ENCODE results near the gene DMRT3.
"Not testable (repeated sequence)": the region's sequence is repeated elsewhere in the genome, so short reads cannot be mapped to it uniquely, and the experiment has no call there.

DMRT3 gene

DNA sequence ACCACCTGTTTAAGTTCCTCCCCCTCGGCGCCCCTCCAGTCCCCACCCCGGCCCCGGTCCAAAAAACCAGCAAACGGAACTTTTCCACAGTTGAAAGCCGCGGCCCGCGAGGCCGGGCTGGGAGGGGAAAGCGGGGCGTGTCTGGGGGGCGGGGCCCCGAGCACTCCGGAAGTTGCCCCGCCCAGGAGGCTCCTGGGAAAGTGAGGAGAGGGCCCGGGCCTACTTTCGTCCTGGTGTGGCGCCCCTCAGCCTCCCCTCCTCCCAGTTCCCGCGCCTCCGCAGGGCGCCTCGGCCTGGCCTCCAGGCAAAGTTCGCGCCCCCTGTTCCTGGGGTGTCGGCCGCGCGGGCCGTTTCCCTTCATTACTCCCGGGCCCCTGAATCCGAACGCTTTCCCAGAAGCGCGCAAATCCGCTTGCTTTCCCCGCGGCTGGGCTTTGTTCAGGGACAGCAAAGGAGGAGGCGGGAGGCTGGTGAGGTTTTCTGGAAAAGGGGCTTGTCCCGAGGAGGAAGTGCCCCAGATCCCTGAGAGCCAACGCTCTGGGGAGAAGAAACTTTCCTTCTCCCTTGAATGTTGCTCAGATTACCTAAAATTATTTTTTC, 4.5 kb upstream of the DMRT3 start:
- no peak for ATAC-seq

GRCh38 chr9:972501-973294, 3.8 kb upstream of the DMRT3 start:
- no peak for ATAC-seq

DNA sequence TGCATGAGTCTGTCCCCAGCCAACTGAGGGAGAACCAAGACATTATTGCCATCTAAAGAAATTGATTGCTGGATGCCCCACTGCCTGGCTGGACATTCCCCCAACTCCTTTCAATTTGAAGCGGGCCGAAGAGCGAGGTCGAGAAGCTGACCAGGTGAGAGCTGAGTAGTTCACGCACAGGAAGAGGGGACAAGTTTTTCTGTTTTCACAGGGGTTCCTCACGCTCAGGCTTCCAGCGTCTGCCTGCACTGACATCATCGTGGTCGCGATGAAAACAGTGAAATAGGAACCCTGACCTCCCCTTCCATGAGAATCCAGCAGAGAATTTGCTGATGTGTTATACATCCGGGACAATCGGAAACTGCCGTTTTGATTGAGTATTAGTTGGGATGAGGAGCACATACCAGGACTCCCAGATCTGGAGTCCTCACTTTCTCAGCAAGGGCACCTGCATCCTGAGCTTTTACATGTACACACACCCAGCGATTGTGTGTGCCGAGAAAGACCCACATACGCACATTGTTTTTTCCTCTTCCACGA, 3.1 kb upstream of the DMRT3 start:
- no peak for ATAC-seq

DNA sequence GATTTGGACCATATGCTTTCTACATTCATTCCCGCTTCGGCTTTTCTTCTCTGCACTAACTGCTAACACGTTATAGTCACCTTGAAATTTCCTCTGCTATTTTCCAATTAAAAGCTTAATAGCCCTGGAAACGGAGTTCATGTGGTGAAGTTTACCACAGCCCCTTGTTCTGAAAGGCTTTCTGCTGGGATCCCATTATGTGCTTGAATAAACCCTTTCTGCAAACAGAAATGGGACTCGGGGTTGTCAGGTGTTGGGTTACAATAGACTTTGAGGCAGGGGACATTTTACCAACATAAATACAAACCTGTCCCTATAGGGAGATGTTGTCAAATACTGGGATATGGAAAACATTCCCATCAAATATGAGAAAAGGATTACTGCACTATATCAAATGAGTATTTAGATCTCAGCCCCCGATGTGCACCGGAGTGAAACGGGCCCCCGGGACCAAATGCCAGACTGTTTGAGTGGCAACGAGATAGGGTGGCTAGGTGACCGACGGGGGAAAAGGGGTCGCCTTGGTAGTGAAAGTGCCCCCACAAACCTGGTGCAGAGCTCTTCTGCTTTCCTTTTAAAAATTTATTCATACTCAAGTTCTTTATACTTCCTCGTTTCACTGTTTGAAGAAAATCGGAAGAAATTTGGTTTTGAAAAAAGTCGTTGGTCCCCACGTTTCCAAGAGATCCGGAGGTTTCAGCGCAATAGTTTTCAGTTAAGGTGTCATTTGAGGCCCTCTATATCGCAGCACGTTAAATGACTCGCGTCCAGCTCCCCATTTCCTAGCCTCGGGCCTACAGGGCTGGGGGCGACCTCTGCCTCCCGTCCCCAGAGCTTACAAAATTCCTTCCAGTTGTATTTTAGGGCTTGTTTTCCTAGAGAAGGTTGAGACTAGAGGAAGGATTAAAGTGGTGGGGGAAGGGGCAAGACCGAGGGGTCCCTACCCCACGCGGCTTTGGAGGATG, 2.1 kb upstream of the DMRT3 start:
- no peak for ATAC-seq

DNA sequence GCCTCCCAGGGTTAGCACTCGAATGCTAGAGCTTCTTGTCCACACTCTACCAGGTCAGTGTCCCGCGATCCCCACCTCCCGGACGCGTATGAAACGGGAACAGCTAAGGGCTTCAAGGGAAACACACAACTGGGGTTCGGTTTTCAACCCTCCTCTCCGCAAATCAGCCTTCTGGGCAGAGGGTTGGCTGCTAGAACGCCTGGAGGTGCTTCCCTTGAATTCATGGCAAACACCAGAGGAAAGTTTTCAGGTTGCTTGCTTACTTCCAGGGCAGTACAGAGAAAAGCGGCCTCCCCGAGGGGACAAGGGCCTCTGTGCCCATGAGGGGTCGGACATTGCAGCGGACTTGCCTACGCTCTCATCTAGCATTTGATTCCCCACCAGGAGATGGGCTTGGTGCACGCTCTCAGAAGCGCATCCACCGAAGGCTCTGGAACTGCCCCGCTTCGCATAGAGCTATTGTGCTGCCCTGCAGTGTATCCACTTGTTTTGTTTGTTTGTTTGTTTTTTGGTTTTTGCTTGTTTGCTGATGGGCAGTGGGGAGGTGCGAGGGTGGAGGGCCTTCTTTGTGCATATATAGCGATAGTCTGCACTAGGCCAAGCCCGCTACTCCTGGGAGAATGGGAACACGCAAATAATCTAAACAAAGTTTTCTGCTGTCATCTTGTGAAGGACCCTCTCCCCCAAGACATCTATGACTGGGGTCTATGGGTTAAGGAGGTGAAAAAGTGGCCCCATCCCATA, 1.3 kb upstream of the DMRT3 start:
- no peak for ATAC-seq

- no peak for ATAC-seq
Measured at GRCh38 chr9:975740-976257, 656 bp upstream of the DMRT3 start.

- no peak for ATAC-seq
Measured at GRCh38 chr9:976943-977837, 735 bp downstream of the DMRT3 start.

- no peak for ATAC-seq
Measured at GRCh38 chr9:977838-978830, 1.7 kb downstream of the DMRT3 start.

DNA sequence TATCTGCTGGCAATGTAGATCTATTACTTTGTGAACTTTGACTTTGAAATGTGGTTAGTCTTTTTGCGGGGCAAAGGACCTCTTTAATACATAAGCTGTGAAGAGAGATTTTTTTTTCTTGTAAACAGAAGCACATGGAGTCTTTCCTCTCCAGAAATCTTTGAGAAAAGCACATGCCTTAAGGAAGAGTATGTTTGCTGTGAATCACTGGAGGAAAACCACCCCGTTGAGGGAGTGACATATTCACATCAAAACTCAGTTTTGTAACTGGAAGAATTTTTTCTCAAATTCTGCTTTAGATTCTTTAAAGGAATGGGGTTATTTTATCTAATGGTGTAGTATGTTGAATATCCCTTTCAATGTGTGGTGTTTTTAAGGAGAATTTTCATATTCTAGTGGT, 3.5 kb downstream of the DMRT3 start:
- no peak for ATAC-seq

DNA sequence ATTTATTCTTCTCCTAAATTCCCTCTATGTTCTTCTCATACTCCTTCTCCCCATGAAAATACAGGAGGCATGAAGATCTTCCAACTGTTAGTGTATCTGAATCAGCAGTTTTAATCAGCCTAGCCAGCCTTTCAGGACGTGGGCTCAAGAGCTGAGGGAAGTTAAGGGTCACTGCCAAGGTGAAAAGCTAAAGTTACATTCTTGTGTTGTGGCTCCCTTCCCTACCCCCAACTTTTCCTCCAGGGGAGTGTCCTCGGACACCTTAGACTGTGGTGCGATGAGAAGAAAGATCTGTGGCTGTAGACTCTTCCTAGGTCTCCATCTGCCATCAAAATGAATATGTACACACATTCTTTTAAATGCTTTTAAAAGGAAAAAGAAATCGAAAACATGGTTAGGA, 4.2 kb downstream of the DMRT3 start:
- no peak for ATAC-seq

GRCh38 chr9:981491-981898, 5.0 kb downstream of the DMRT3 start:
- no peak for ATAC-seq

DNA sequence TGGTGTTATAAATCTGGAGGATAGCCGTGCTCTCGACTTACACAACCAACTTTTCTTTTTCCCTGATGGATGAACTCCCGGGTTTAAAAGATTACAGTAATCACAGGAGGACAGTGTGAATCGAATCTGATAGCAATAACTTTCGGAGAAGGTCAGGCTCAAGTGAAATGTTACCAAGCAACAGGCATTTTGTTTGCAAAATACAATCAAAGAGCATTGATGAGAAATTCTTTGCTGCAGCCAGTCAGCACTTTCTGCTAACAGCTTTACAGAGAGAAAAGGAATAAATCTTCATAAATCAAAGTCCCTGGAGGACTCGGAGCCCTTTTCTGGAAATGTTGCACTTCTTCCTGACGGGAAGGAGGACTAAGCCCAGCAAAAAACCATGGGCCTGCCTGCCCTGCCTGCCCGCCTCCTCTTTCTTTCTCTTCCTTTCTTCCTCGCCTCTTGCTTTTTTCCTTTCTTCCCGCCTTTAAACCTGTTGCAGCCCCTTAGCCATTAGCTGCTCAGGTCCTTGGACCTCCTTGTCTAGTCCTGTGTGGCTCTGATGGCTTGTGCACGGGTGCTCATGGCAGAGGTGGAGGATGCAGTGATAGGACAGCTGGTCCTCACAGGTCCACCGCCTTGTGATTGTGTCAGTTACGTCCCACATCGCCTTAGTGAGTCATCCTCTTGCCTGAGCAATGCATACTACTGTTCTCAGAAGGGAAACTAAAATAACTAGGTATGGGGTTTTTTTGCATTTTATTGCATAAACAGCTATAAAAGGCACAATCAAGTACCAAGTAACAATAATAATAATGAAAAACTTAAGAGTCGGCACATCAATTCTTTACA, 6.2 kb downstream of the DMRT3 start:
- peak in 1 of 2 donors; percentile 48 for ATAC-seq

GRCh38 chr9:994005-994404, 17.6 kb downstream of the DMRT3 start:
- no peak for ATAC-seq

GRCh38 chr9:995192-995591, 18.7 kb downstream of the DMRT3 start:
- ATAC-seq, result no peak

- ATAC-seq, result peak in 1 of 2 donors; percentile 21
Measured at GRCh38 chr9:995781-996180, 19.3 kb downstream of the DMRT3 start.

- ATAC-seq, result not testable (repeated sequence)
Measured at GRCh38 chr9:998299-999110, 22.1 kb downstream of the DMRT3 start.

- ATAC-seq, result no peak
Measured at GRCh38 chr9:1001838-1002237, 25.4 kb downstream of the DMRT3 start.

DNA sequence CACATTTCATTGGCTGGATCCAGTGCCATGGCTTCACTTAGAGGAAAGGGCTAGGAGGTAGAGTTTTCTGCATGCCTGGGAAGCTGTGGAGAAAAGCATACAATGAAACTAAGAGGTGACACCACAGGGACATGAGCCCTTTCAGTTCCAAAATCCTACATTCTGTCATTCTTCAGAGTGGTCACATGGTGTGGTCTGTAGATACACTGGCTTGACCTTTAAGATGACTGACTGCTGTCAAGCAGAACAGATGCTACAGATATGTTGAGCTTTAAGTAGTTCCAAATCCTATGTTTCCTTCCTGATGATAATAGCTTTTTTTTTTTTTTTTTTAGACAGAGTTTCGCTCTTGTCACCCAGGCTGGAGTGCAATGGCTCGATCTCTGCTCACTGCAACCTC, 26.2 kb downstream of the DMRT3 start:
- ATAC-seq, result no peak
